Measurements from ENCODE around the gene MSGN1.

Gene MSGN1

DNA sequence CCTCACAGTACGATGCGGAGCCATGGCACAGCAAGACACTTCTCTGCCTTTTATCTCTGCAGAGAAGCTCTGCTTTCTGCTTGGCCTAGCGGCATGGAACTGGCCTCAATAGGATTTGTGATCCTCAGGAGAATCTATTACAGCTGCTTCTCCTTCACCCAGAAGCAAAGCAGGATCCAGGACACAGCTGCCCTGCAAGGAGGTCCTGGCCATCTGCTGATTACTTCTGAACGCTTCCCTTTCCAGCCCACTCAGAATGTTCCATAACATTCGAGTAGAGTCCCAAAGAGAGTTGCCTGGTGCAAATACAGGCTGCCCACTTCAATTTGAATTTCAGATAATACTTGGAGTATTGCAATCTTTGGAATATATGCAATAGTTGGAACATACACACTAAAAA is 33.0 kb downstream of the MSGN1 start:
- no peak for TF ChIP-seq CTCF (IDR thresholded peaks at IDR 0.05; ENCODE audit: control extremely low read depth, extremely low read depth, low read depth, missing control alignments)
- POLR2A ChIA-PET = no interaction called here
- CTCF ChIA-PET = interaction anchor here (0.8 to 2.2 kb wide), 5 partner anchors 13 to 530 kb away, joined by 3 to 8 read pairs (median 3); no protein-coding TSS in a partner anchor
- DNase-seq (ENCODE audit: extremely low spot score) = no peak

DNA sequence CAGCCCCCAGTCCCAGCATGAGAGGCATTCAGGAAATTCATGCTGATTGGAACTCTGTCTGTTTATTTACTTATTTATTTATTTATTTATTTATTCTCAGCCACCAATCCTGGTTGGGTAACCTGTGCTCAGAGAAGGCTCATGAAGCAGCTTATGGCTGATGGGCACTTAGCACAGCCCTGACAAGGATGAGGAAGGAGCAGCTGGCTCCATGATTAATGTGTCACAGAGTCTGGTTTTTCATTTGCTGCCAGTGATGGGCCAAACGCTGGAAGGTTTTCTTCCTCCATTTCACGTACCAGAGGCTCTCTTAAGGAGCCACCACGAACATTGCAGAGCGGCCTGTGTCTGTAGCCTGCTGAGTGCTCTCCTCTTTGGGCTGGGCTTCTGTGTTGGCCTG is 33.9 kb downstream of the MSGN1 start:
- CTCF ChIA-PET = interaction anchor here (1.0 to 2.8 kb wide), 4 partner anchors 14 to 529 kb away, joined by 3 to 20 read pairs (median 6); no protein-coding TSS in a partner anchor
- TF ChIP-seq CTCF (IDR thresholded peaks at IDR 0.05; ENCODE audit: control extremely low read depth, extremely low read depth, low read depth, missing control alignments) = no peak
- POLR2A ChIA-PET = no interaction called here
- DNase-seq (ENCODE audit: extremely low spot score) = no peak

DNA sequence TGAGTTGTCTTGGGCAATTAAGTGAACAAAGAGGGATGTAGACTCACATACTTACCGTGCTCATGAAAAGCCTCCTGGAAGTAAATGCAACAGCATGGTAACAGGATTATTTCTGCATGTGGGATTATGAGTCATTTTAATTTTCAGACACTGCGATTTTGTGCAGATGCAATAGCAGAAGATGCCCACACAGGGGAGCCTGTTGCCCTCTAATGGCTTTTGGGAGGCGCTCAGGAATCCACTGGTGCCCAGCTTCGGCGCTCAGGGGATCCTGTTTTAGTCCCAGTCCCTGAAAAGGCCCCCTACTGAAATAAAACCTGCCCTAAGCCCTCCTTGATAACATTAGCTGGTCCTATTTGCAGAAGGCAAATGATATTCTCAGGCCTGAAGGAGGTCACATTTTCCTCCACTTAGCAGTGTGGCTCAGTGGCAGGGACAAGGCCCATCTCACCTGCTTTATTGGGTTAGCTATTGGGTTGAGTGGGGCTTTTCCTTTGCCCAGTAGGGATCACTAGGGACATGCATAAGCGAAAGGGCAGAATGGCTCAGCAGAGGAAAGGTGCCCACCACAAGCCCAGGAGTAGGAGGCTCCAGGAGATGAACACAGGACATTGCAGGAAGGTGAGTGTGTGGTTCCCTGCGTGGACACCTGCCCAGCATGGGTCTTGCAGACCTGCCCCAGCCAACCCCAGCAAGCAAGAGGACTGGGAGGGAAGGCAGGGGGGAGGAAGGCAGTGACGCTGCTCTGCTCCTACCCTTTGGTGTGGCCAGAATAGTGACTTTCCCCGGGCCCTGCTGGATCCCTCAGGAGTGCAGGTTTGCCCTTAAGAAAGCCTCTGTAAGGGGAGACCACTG is 35.7 kb downstream of the MSGN1 start:
- ChIA-PET CTCF (interaction anchor here (0.9 to 2.8 kb wide), 10 partner anchors 8 to 527 kb away, joined by 3 to 20 read pairs (median 4); no protein-coding TSS in a partner anchor), POLR2A (no interaction called here)
- peak; percentile 87 for TF ChIP-seq CTCF (IDR thresholded peaks at IDR 0.05; ENCODE audit: control extremely low read depth, extremely low read depth, low read depth, missing control alignments)
- DNase-seq (ENCODE audit: extremely low spot score) = peak; percentile 74

- CTCF ChIA-PET = no interaction called here
Measured at GRCh38 chr2:17853799-17854198, 37.5 kb downstream of the MSGN1 start.

GRCh38 chr2:17857021-17857420 is 40.8 kb downstream of the MSGN1 start:
- ChIA-PET CTCF (interaction anchor here (0.5 to 1.3 kb wide), 2 partner anchors 12 to 386 kb away, joined by 3 to 4 read pairs; no protein-coding TSS in a partner anchor), POLR2A (no interaction called here)
- no peak for DNase-seq (ENCODE audit: extremely low spot score)
- TF ChIP-seq CTCF (IDR thresholded peaks at IDR 0.05; ENCODE audit: control extremely low read depth, extremely low read depth, low read depth, missing control alignments) = no peak

More at GRCh38 chr2:17853799-17854198, 37.5 kb downstream of the MSGN1 start:
- POLR2A ChIA-PET = no interaction called here
- DNase-seq (ENCODE audit: extremely low spot score) = no peak
- no peak for TF ChIP-seq CTCF (IDR thresholded peaks at IDR 0.05; ENCODE audit: control extremely low read depth, extremely low read depth, low read depth, missing control alignments)

- TF ChIP-seq CTCF (IDR thresholded peaks at IDR 0.05; ENCODE audit: control extremely low read depth, extremely low read depth, low read depth, missing control alignments) = no peak
- CTCF ChIA-PET = interaction anchor here (1.3 kb wide), 1 partner anchor 11 kb away, joined by 3 read pairs; no protein-coding TSS in a partner anchor
- POLR2A ChIA-PET = no interaction called here
- no peak for DNase-seq (ENCODE audit: extremely low spot score)
Measured at GRCh38 chr2:17858064-17858463, 41.8 kb downstream of the MSGN1 start.
